ENCODE results near the gene COX8A.

- TF ChIP-seq EZH2phosphoT487 (IDR thresholded peaks at IDR 0.05; ENCODE audit: borderline replicate concordance), result no peak
- TF ChIP-seq, protein P1, sequence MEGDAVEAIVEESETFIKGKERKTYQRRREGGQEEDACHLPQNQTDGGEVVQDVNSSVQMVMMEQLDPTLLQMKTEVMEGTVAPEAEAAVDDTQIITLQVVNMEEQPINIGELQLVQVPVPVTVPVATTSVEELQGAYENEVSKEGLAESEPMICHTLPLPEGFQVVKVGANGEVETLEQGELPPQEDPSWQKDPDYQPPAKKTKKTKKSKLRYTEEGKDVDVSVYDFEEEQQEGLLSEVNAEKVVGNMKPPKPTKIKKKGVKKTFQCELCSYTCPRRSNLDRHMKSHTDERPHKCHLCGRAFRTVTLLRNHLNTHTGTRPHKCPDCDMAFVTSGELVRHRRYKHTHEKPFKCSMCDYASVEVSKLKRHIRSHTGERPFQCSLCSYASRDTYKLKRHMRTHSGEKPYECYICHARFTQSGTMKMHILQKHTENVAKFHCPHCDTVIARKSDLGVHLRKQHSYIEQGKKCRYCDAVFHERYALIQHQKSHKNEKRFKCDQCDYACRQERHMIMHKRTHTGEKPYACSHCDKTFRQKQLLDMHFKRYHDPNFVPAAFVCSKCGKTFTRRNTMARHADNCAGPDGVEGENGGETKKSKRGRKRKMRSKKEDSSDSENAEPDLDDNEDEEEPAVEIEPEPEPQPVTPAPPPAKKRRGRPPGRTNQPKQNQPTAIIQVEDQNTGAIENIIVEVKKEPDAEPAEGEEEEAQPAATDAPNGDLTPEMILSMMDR (conservative IDR thresholded peaks at IDR 0.05; ENCODE audit: low read length), result no peak
These were observed 37.0 kb downstream of the COX8A start for GRCh38 chr11:64011371-64011770.
